GM12878 (cell line): Measurements from ENCODE around the gene GAS2. TPM values are rescaled to one million over a fixed set of nuclear protein-coding genes. Genes with fewer than 3 reads are reported as not detected.

Experiments used
- MAX ChIP-seq: IDR thresholded peaks from 2 replicates; pipeline ENCODE4 v1.6.1; 2012; ENCODE audit warnings: low read depth, low read length, improper control_type of control experiment
- MXI1 ChIP-seq: fragments of 150-350 bp; IDR thresholded peaks from 2 replicates; pipeline ENCODE4 v1.6.1; 2011; ENCODE audit warnings: low read depth, mild to moderate bottlenecking, inconsistent platforms, low read length, improper control_type of control experiment
- MYC ChIP-seq: IDR thresholded peaks from 2 replicates; pipeline ENCODE4 v1.6.1; 2011; ENCODE audit warnings: mild to moderate bottlenecking, low read length, moderate library complexity, inconsistent platforms; ENCODE audit not compliant: insufficient read depth, insufficient replicate concordance, insufficient read length, severe bottlenecking
- SPI1 ChIP-seq: IDR thresholded peaks from 2 replicates; pipeline ENCODE4 v1.6.1; 2011; ENCODE audit warnings: low read depth, mild to moderate bottlenecking, low read length, moderate library complexity, borderline replicate concordance; ENCODE audit not compliant: insufficient read depth
- polyA plus RNA-seq, 11 experiments: library from polyadenylated mRNA; depleted of rRNA in 4 of 11; unstranded in 6 of 11; stranded (reverse) in 5 of 11; fragments of >200 nt; fragmentation: Nextera tagmentation in 4 of 11; fragmentation: Illumina TruSeq in 1 of 11; extraction: Ambion mirVana in 4 of 11; extraction: Trizol in 1 of 11; gene quantifications; 1 replicate in 1 of 11; 2 replicates in 10 of 11; pipeline versions ENCODE4 v1.2.1 to v1.2.3, GENCODE V29; 2011 to 2016; ENCODE audit warnings: inconsistent platforms in 2 of 11, missing spikeins in 2 of 11, low read depth in 1 of 11
- total RNA-seq, 4 experiments: library from RNA; depleted of rRNA in 3 of 4; stranded (reverse); fragments of >200 nt in 3 of 4; fragmentation: Illumina TruSeq in 1 of 4; extraction: Trizol in 1 of 4; gene quantifications; 2 replicates each; pipeline versions ENCODE4 v1.2.1 to v1.2.3, GENCODE V29; 2013 to 2021
- TF ChIP-seq, protein P1 (sequence below): fragments of 450-650 bp; IDR thresholded peaks from 2 replicates; pipeline ENCODE4 v1.6.1; 2017; ENCODE audit warnings: borderline replicate concordance
- TF ChIP-seq, protein P2 (sequence below): fragments of 450-650 bp; IDR thresholded peaks from 2 replicates; pipeline ENCODE4 v1.6.1; 2017; ENCODE audit warnings: low read depth, mild to moderate bottlenecking, moderate library complexity

Gene GAS2
- total and polyA plus RNA-seq, 10 of the 15 experiments (the other 5 are each of a cell fraction or from before 2014, with no cell fraction given), result 16.4 to 81.4 (median 26.2) TPM

- peak; percentile 96 for TF ChIP-seq MXI1
- TF ChIP-seq, protein P1, sequence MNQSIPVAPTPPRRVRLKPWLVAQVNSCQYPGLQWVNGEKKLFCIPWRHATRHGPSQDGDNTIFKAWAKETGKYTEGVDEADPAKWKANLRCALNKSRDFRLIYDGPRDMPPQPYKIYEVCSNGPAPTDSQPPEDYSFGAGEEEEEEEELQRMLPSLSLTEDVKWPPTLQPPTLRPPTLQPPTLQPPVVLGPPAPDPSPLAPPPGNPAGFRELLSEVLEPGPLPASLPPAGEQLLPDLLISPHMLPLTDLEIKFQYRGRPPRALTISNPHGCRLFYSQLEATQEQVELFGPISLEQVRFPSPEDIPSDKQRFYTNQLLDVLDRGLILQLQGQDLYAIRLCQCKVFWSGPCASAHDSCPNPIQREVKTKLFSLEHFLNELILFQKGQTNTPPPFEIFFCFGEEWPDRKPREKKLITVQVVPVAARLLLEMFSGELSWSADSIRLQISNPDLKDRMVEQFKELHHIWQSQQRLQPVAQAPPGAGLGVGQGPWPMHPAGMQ, result no peak
- TF ChIP-seq, protein P2, sequence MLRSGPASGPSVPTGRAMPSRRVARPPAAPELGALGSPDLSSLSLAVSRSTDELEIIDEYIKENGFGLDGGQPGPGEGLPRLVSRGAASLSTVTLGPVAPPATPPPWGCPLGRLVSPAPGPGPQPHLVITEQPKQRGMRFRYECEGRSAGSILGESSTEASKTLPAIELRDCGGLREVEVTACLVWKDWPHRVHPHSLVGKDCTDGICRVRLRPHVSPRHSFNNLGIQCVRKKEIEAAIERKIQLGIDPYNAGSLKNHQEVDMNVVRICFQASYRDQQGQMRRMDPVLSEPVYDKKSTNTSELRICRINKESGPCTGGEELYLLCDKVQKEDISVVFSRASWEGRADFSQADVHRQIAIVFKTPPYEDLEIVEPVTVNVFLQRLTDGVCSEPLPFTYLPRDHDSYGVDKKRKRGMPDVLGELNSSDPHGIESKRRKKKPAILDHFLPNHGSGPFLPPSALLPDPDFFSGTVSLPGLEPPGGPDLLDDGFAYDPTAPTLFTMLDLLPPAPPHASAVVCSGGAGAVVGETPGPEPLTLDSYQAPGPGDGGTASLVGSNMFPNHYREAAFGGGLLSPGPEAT, result peak; percentile 48
- peak; percentile 75 for TF ChIP-seq MYC
- TF ChIP-seq SPI1, result peak; percentile 54; the same call in 1 of the 2 replicates
- peak; percentile 87 for TF ChIP-seq MAX
Measured at GRCh38 chr11:22625448-22626287, 40.7 kb upstream of the GAS2 start, which contains the start of gene FANCF (continued).
